Measurements from ENCODE around the gene BTF3L4. TPM values are rescaled to one million over a fixed set of nuclear protein-coding genes. Genes with fewer than 3 reads are reported as not detected.

BTF3L4 gene
- total RNA-seq, 1 experiment from 2014 or later, result 65.6 TPM

DNA sequence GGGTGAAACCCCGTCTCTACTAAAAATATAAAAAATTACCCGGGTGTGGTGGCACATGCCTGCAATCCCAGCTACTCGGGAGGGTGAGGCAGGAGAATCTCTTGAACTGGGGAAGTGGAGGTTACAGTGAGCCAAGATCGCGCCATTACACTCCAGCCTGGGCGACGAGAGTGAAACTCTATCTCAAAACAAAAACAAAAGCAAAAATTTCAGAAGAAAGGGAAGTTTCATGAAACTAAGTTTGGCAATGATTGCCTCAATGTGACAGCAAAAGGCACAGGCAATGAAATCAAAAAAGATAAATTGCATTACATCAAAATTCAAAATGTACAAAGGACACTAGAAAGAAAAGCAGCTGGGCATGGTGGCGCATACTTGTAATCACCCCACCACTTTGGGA, 40.1 kb downstream of the BTF3L4 start:
- intact Hi-C loops (cut with micrococcal nuclease; ENCODE audit: unreplicated experiment), result no loop called here
- no peaks in the 10 kb centered on the region for H3K4me1 ChIP-seq (ENCODE audit: control insufficient read depth, insufficient read depth, low read length)
- H3K27me3 ChIP-seq (ENCODE audit: control insufficient read depth, insufficient read depth, low read length), result no peaks in the 10 kb centered on the region
- H3K4me3 ChIP-seq (ENCODE audit: low read depth in 2 of 2, low read length in 2 of 2), result no peak overlapping the region
- in situ Hi-C loops (cut with HindIII; ENCODE audit: low pct_unique_long_range_greater_than_20kb, low sequenced_read_pairs), result no loop called here
- ChIA-PET POLR2A (no interaction called here), CTCF (no interaction called here)
- no peaks in the 10 kb centered on the region for H3K9me3 ChIP-seq (ENCODE audit: control insufficient read depth, insufficient read depth, low read depth, low read length)
- no peak for ATAC-seq
- H3K36me3 ChIP-seq (ENCODE audit: control insufficient read depth, insufficient read depth, low read length), result no peaks in the 10 kb centered on the region
- no peak for DNase-seq (ENCODE audit: low read depth, low spot score)
- TF ChIP-seq POLR2AphosphoS5 (IDR thresholded peaks at IDR 0.05; ENCODE audit: low read depth, low read length), result no peak
- no peak for TF ChIP-seq TCF7L2 (IDR thresholded peaks at IDR 0.05; ENCODE audit: low read depth, low read length)
- TF ChIP-seq, protein P1, sequence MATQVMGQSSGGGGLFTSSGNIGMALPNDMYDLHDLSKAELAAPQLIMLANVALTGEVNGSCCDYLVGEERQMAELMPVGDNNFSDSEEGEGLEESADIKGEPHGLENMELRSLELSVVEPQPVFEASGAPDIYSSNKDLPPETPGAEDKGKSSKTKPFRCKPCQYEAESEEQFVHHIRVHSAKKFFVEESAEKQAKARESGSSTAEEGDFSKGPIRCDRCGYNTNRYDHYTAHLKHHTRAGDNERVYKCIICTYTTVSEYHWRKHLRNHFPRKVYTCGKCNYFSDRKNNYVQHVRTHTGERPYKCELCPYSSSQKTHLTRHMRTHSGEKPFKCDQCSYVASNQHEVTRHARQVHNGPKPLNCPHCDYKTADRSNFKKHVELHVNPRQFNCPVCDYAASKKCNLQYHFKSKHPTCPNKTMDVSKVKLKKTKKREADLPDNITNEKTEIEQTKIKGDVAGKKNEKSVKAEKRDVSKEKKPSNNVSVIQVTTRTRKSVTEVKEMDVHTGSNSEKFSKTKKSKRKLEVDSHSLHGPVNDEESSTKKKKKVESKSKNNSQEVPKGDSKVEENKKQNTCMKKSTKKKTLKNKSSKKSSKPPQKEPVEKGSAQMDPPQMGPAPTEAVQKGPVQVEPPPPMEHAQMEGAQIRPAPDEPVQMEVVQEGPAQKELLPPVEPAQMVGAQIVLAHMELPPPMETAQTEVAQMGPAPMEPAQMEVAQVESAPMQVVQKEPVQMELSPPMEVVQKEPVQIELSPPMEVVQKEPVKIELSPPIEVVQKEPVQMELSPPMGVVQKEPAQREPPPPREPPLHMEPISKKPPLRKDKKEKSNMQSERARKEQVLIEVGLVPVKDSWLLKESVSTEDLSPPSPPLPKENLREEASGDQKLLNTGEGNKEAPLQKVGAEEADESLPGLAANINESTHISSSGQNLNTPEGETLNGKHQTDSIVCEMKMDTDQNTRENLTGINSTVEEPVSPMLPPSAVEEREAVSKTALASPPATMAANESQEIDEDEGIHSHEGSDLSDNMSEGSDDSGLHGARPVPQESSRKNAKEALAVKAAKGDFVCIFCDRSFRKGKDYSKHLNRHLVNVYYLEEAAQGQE (IDR thresholded peaks at IDR 0.05; ENCODE audit: insufficient read depth in 1 of 2, low read depth in 2 of 2, low read length in 1 of 2), result no peak
- TF ChIP-seq, protein P2, sequence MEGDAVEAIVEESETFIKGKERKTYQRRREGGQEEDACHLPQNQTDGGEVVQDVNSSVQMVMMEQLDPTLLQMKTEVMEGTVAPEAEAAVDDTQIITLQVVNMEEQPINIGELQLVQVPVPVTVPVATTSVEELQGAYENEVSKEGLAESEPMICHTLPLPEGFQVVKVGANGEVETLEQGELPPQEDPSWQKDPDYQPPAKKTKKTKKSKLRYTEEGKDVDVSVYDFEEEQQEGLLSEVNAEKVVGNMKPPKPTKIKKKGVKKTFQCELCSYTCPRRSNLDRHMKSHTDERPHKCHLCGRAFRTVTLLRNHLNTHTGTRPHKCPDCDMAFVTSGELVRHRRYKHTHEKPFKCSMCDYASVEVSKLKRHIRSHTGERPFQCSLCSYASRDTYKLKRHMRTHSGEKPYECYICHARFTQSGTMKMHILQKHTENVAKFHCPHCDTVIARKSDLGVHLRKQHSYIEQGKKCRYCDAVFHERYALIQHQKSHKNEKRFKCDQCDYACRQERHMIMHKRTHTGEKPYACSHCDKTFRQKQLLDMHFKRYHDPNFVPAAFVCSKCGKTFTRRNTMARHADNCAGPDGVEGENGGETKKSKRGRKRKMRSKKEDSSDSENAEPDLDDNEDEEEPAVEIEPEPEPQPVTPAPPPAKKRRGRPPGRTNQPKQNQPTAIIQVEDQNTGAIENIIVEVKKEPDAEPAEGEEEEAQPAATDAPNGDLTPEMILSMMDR (IDR thresholded peaks at IDR 0.05), result no peak
- TF ChIP-seq SIN3A (IDR thresholded peaks at IDR 0.05; ENCODE audit: borderline replicate concordance, insufficient read depth, low read depth, low read length), result no peak
- no TSS peak for BruUV-seq (replicated peaks)
- no peak overlapping the region for H3K27ac ChIP-seq (ENCODE audit: low read length)

DNA sequence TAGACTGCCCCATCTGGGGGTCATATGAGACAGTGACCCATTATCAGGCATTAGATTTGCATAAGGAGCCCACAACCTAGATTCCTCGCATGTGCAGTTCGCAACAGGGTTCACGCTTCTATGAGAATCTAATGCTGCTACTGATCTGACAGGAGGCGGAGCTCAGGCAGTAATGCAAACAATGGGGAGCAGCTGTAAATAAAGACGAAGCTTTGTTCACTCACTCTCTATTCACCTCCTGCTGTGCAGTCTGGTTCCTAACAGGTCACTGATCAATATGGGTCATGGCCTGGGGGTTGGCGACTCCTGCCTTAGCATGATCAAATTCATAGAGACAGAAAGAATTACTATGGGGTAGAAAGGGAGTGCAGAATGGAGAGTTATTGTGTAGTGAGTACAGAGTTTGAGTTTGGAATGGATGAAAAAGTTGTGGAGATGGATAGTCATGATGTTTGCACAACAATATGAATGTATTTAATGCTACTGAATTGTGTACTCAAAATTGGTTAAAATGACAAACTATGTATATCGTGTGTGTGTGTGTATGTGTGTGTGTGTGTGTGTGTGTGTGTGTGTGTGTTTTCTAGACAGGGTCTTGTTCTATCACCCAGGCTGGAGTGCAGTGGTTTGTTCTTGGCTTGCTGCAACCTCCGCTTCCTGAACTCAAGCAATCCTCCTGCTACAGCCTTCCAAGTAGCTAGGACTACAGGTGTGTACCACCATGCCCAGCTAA, 42.2 kb downstream of the BTF3L4 start:
- intact Hi-C loops (cut with micrococcal nuclease; ENCODE audit: unreplicated experiment) (no loop called here), in situ Hi-C loops (cut with HindIII; ENCODE audit: low pct_unique_long_range_greater_than_20kb, low sequenced_read_pairs) (no loop called here)
- H3K27me3 ChIP-seq (ENCODE audit: control insufficient read depth, insufficient read depth, low read length), result no peaks in the 10 kb centered on the region
- TF ChIP-seq TCF7L2 (IDR thresholded peaks at IDR 0.05; ENCODE audit: low read depth, low read length), result no peak
- no peak for TF ChIP-seq POLR2AphosphoS5 (IDR thresholded peaks at IDR 0.05; ENCODE audit: low read depth, low read length)
- TF ChIP-seq, protein P1 (IDR thresholded peaks at IDR 0.05; ENCODE audit: insufficient read depth in 1 of 2, low read depth in 2 of 2, low read length in 1 of 2), result no peak
- no peaks in the 10 kb centered on the region for H3K36me3 ChIP-seq (ENCODE audit: control insufficient read depth, insufficient read depth, low read length)
- no peak overlapping the region for H3K4me3 ChIP-seq (ENCODE audit: low read depth in 2 of 2, low read length in 2 of 2)
- DNase-seq (ENCODE audit: low read depth, low spot score) (no peak), ATAC-seq (no peak)
- H3K9me3 ChIP-seq (ENCODE audit: control insufficient read depth, insufficient read depth, low read depth, low read length), result no peaks in the 10 kb centered on the region
- POLR2A ChIA-PET, result no interaction called here
- no peaks in the 10 kb centered on the region for H3K4me1 ChIP-seq (ENCODE audit: control insufficient read depth, insufficient read depth, low read length)
- no peak overlapping the region for H3K27ac ChIP-seq (ENCODE audit: low read length)
- BruUV-seq (replicated peaks), result no TSS peak
- CTCF ChIA-PET, result no interaction called here
